H1 (cell line): ENCODE results near the gene SETD9. TPM values are rescaled to one million over a fixed set of nuclear protein-coding genes. Genes with fewer than 3 reads are reported as not detected.

ENCODE experiments used
- ASH2L ChIP-seq: fragments of 200-600, 300-600 bp; sonication (generic); IDR thresholded peaks from one replicate; pipeline ENCODE4 v1.7.1; 2017; ENCODE audit warnings: low read length
- ATF3 ChIP-seq: IDR thresholded peaks from 2 replicates; pipeline ENCODE4 v1.6.1; 2011; ENCODE audit warnings: low read depth, mild to moderate bottlenecking, low read length; ENCODE audit not compliant: insufficient read depth
- CREB1 ChIP-seq: IDR thresholded peaks from 2 replicates; pipeline ENCODE4 v1.6.1; 2012; ENCODE audit warnings: inconsistent platforms
- GTF2F1 ChIP-seq: IDR thresholded peaks from 2 replicates; pipeline ENCODE4 v1.6.1; 2012; ENCODE audit warnings: low read depth, low read length, improper control_type of control experiment, borderline replicate concordance
- HDAC6 ChIP-seq: IDR thresholded peaks from one replicate; pipeline ENCODE4 v1.7.1; 2012; ENCODE audit warnings: low read depth, mild to moderate bottlenecking, inconsistent platforms, low read length, moderate library complexity
- KDM4A ChIP-seq: IDR thresholded peaks from one replicate; pipeline ENCODE4 v1.7.1; 2012; ENCODE audit warnings: low read depth, mild to moderate bottlenecking, moderate library complexity, low read length, inconsistent platforms; ENCODE audit not compliant: severe bottlenecking
- MAFK ChIP-seq: IDR thresholded peaks from 2 replicates; pipeline ENCODE4 v1.6.1; 2012; ENCODE audit warnings: low read depth, mild to moderate bottlenecking, improper control_type of control experiment, low read length
- MAX ChIP-seq: IDR thresholded peaks from 2 replicates; pipeline ENCODE4 v1.6.1; 2012; ENCODE audit warnings: inconsistent platforms
- NRF1 ChIP-seq: IDR thresholded peaks from 2 replicates; pipeline ENCODE4 v1.6.1; 2011; ENCODE audit warnings: mild to moderate bottlenecking, low read depth, low read length, improper control_type of control experiment
- PHF8 ChIP-seq: fragments of 200-600 bp; sonication (generic); conservative IDR thresholded peaks from 2 replicates; pipeline ENCODE4 v1.7.1; 2012; ENCODE audit warnings: low read depth, mild to moderate bottlenecking, inconsistent platforms, low read length, moderate library complexity
- POLR2AphosphoS5 ChIP-seq: IDR thresholded peaks from 2 replicates; pipeline ENCODE4 v1.6.1; 2011; ENCODE audit warnings: low read depth, low read length
- SAP30 ChIP-seq: fragments of 300-600 bp; sonication (generic); IDR thresholded peaks from 2 replicates; pipeline ENCODE4 v1.7.1; 2012; ENCODE audit warnings: low read length, moderate library complexity, mild to moderate bottlenecking, inconsistent platforms; ENCODE audit not compliant: insufficient read depth, insufficient replicate concordance
- ZNF274 ChIP-seq: IDR thresholded peaks from 2 replicates; pipeline ENCODE4 v1.7.0; 2012; ENCODE audit warnings: low read length, borderline replicate concordance; ENCODE audit errors: extremely low read depth
- polyA plus RNA-seq, 7 experiments: library from polyadenylated mRNA; depleted of rRNA in 3 of 7; stranded (reverse) in 5 of 7; unstranded in 2 of 7; fragments of >200 nt in 5 of 7; fragments of 200-250 nt in 2 of 7; gene quantifications; 1 replicate in 5 of 7; 2 replicates in 1 of 7; 4 replicates in 1 of 7; pipeline versions ENCODE4 v1.2.1 to v1.2.3, GENCODE V29; 2011 to 2013; ENCODE audit warnings: missing spikeins in 2 of 7, mixed read lengths in 2 of 7
- total RNA-seq: library from RNA; stranded (reverse); fragmentation: NEBNext Ultra II Directional; extraction: Animal tissue kit (Norgen Biotek cat#: 25700); gene quantifications from 2 replicates; pipeline ENCODE4 v1.2.1, GENCODE V29; 2021

Gene SETD9
- total and polyA plus RNA-seq, 2 of the 8 experiments (the other 6 are each of a cell fraction or from before 2014, with no cell fraction given) = 4.5 to 11.9 TPM

- no peak; the same call in 1 of the 2 replicates for TF ChIP-seq GTF2F1
- TF ChIP-seq SAP30 = peak; percentile 38
- TF ChIP-seq CREB1 = peak; percentile 82
- TF ChIP-seq POLR2AphosphoS5 = peak; percentile 64
- peak; percentile 37 for TF ChIP-seq MAX
- TF ChIP-seq KDM4A = peak; percentile 7
- peak; percentile 58 for TF ChIP-seq ASH2L
- no peak for TF ChIP-seq HDAC6
- 0 out of 2 replicates have a peak, but pooled peaks have one; percentile 1 for TF ChIP-seq NRF1
- TF ChIP-seq ZNF274 = no peak
- peak; percentile 68 for TF ChIP-seq PHF8
- TF ChIP-seq MAFK = no peak
- no peak for TF ChIP-seq ATF3
- TF ChIP-seq, all 59 proteins: peak for 16
Observed at GRCh38 chr5:56910210-56910965, 992 bp downstream of the SETD9 start (continued).
